GM19193 (cell line): ENCODE data around the gene SMIM1.

ENCODE experiments used
- POLR2A ChIP-seq: IDR thresholded peaks from 4 replicates; pipeline ENCODE4 v1.6.1; 2011; ENCODE audit not compliant: insufficient read depth, insufficient read length; ENCODE audit errors: extremely low read depth

SMIM1 gene

GRCh38 chr1:3746389-3746829 lies 26.1 kb upstream of the SMIM1 start:
- TF ChIP-seq POLR2A: no peak

GRCh38 chr1:3746830-3747521 lies 25.6 kb upstream of the SMIM1 start:
- peak; percentile 73 for TF ChIP-seq POLR2A

- no peak for TF ChIP-seq POLR2A
Measured at GRCh38 chr1:3747522-3747848, 25.1 kb upstream of the SMIM1 start.

DNA sequence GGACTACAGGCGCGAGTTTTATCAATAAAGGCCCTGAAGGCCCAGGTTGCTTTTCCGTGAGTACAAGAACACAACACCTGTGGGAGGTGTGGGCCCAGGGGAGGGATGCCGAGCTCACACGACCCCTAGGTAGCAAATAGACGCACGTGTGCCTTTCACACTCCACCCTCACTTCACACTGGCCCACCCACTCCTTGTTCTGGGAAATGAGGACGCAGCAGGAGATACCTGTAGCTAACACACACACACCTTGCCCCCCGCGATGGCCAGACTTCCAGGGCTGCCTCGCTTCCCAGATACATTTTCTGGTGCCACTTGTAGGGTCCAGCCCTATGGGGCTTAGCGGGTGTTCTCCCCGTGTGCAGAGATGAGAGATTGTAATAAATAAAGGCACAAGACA lies 24.6 kb upstream of the SMIM1 start:
- TF ChIP-seq POLR2A: no peak

- no peak for TF ChIP-seq POLR2A
Measured at GRCh38 chr1:3749512-3749911, 23.0 kb upstream of the SMIM1 start.

GRCh38 chr1:3750741-3751140 lies 21.8 kb upstream of the SMIM1 start:
- no peak for TF ChIP-seq POLR2A

GRCh38 chr1:3752400-3752945 lies 20.1 kb upstream of the SMIM1 start, which contains the start of gene CCDC27:
CCDC27 (plus strand) TSS chr1:3752450; CDS start chr1:3752482, 32 bp downstream.
- no peak for TF ChIP-seq POLR2A

DNA sequence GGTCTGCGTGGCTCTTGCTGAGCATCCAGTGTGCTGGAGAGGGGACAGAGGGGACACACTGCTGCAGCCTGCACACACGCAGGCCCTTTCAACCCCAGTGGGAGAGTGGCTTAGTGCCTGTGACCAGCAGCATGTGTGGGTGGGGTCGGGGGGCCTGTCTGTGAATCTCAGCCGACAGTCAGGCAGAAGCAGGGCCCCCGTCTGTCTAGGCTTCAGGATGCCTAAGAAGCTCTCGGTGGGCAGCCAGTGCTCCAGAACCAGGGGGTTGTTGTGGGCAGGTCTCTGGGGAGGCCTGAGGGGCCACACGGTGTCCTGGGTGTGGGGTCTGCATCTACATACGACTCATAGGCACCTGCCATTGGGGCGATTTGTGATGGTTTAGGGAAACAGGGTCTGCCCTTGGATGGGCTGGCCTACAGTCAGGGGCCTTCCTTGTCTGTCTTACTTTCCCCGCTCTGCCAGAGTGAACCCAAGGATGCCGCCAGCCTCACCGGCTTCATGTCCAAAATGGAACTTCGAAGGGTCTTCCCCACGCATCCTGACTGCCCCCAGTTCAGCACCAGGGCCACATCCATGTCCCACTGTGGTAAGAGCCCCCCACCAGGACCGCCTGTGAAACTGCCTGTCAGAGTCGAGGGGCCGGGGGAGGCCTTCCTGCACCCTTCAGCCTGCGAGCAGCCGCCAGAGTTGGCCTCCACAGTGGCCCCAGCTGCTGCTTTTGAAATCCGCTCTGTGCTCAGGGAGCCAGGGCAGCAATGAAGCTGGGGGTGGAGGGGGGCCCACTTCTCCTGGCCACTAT lies 18.7 kb upstream of the SMIM1 start:
- no peak for TF ChIP-seq POLR2A

GRCh38 chr1:3756394-3756793 lies 16.2 kb upstream of the SMIM1 start:
- TF ChIP-seq POLR2A: no peak

- TF ChIP-seq POLR2A: no peak
Measured at GRCh38 chr1:3759164-3759563, 13.4 kb upstream of the SMIM1 start.

DNA sequence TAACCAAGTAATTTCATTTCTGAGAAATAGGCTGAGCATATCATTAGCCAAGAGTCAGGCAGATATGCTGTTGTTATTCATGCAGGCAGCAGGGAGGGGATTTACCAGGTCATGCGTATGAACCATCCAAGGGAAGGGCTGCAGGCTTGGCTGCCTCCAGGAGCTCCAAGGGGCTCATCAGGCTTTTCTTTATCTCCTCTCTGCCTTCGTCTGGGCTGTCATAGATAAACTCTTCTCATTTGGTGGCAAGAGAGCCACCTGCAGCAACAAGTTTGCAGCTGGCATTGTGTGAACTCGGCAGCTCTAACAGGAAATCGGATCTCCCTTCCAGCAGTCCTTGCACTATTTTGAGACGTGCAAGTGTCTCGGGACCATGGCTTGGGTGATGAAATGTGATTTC lies 12.8 kb upstream of the SMIM1 start:
- TF ChIP-seq POLR2A: no peak

DNA sequence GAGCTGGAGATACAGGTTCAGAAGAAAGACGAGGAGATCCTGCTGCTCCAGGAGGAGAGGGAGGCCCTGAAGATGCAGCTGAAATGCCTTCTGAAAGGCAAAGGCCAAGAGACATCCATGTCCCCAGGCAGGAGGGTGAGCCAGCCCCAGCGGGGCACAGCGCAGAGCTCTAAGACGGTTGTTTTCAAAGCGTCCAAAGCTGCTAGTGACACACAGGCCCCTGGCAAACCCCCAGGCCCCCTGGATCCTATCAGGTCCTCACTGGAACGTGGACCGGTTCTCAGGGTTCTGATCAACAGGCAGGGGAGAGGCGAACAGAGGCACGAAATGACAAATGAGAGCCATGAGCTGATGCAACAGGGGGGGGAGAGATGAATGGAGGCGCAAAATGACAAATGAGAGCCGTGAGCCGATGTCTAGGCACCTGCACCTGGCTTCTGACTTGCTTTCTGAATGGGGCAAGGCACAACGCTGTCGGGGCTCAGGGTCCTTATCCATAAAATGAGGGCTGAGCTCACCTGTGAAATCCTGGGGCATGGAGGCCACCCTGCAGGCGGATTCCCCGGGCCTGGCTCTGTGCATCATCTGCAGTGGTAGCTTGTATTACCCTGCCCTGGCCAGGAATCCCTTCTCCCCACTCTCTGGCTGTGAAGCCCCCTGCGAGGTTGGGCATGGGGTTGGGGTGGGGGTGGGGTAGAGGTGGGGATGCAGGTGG lies 11.1 kb upstream of the SMIM1 start:
- TF ChIP-seq POLR2A: no peak

GRCh38 chr1:3762151-3762872 lies 10.2 kb upstream of the SMIM1 start:
- no peak for TF ChIP-seq POLR2A

- TF ChIP-seq POLR2A: no peak
Measured at GRCh38 chr1:3762873-3763228, 9.7 kb upstream of the SMIM1 start.
